ENCODE results near the gene IGF1R.

- TF ChIP-seq, protein P1, sequence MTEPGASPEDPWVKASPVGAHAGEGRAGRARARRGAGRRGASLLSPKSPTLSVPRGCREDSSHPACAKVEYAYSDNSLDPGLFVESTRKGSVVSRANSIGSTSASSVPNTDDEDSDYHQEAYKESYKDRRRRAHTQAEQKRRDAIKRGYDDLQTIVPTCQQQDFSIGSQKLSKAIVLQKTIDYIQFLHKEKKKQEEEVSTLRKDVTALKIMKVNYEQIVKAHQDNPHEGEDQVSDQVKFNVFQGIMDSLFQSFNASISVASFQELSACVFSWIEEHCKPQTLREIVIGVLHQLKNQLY (CRISPR knock-in tag; IDR thresholded peaks at IDR 0.05) = no peak
- TF ChIP-seq TEAD1 (CRISPR knock-in tag; IDR thresholded peaks at IDR 0.05) (no peak), ZNF138 (CRISPR knock-in tag; conservative IDR thresholded peaks at IDR 0.05) (no peak), TEAD4 (CRISPR knock-in tag; IDR thresholded peaks at IDR 0.05) (no peak), OVOL2 (CRISPR knock-in tag; IDR thresholded peaks at IDR 0.05; ENCODE audit: borderline replicate concordance) (no peak), NFE2L1 (CRISPR knock-in tag; IDR thresholded peaks at IDR 0.05) (no peak), IRF2 (CRISPR knock-in tag; IDR thresholded peaks at IDR 0.05; ENCODE audit: borderline replicate concordance, low read depth) (no peak), GTF2I (CRISPR knock-in tag; conservative IDR thresholded peaks at IDR 0.05) (no peak), CREM (CRISPR knock-in tag; IDR thresholded peaks at IDR 0.05) (no peak), ZBTB21 (CRISPR knock-in tag; IDR thresholded peaks at IDR 0.05; ENCODE audit: borderline replicate concordance) (no peak), ZNF263 (CRISPR knock-in tag; IDR thresholded peaks at IDR 0.05; ENCODE audit: low read depth) (no peak), NR1H2 (CRISPR knock-in tag; IDR thresholded peaks at IDR 0.05) (no peak)
- TF ChIP-seq, protein P2, sequence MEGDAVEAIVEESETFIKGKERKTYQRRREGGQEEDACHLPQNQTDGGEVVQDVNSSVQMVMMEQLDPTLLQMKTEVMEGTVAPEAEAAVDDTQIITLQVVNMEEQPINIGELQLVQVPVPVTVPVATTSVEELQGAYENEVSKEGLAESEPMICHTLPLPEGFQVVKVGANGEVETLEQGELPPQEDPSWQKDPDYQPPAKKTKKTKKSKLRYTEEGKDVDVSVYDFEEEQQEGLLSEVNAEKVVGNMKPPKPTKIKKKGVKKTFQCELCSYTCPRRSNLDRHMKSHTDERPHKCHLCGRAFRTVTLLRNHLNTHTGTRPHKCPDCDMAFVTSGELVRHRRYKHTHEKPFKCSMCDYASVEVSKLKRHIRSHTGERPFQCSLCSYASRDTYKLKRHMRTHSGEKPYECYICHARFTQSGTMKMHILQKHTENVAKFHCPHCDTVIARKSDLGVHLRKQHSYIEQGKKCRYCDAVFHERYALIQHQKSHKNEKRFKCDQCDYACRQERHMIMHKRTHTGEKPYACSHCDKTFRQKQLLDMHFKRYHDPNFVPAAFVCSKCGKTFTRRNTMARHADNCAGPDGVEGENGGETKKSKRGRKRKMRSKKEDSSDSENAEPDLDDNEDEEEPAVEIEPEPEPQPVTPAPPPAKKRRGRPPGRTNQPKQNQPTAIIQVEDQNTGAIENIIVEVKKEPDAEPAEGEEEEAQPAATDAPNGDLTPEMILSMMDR (IDR thresholded peaks at IDR 0.05) = no peak
- TF ChIP-seq, protein P3, sequence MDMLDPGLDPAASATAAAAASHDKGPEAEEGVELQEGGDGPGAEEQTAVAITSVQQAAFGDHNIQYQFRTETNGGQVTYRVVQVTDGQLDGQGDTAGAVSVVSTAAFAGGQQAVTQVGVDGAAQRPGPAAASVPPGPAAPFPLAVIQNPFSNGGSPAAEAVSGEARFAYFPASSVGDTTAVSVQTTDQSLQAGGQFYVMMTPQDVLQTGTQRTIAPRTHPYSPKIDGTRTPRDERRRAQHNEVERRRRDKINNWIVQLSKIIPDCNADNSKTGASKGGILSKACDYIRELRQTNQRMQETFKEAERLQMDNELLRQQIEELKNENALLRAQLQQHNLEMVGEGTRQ (CRISPR knock-in tag; IDR thresholded peaks at IDR 0.05) = no peak
These were observed 14.7 kb downstream of the IGF1R start for GRCh38 chr15:98663045-98663444.

Measured in WTC11 (cell line).